KG1 (cell line): ENCODE data around the gene PPP1R36.
"Not testable (repeated sequence)": the region's sequence is repeated elsewhere in the genome, so short reads cannot be mapped to it uniquely, and the experiment has no call there.

ENCODE experiments used
- DNase-seq: peaks from one replicate; lab custom pipeline; 2025; lab: John Stamatoyannopoulos, UW

The PPP1R36 gene

GRCh38 chr14:64549791-64550620 lies at the start of gene PPP1R36:
Gene PPP1R36, plus strand, starts transcription at chr14:64549961. Its CDS starts 37 bp downstream, at chr14:64549998.
- DNase-seq: no peak

- no peak for DNase-seq
Observed at GRCh38 chr14:64500088-64500487, 49.7 kb upstream of the PPP1R36 start.

GRCh38 chr14:64501411-64502171 lies 48.2 kb upstream of the PPP1R36 start:
- no peak for DNase-seq

- no peak for DNase-seq
Observed at GRCh38 chr14:64502456-64502855, 47.3 kb upstream of the PPP1R36 start.

- peak; percentile 16 for DNase-seq
Observed at GRCh38 chr14:64502887-64503433, 46.8 kb upstream of the PPP1R36 start.

- DNase-seq: peak; percentile 83
Observed at GRCh38 chr14:64503434-64504309, 46.1 kb upstream of the PPP1R36 start, which contains the start of gene ZBTB25. Gene ZBTB25, minus strand, starts transcription at chr14:64503838. Its CDS starts 13,305 bp downstream, at chr14:64490533.

GRCh38 chr14:64504310-64504896 lies 45.4 kb upstream of the PPP1R36 start, which contains the start of gene ZBTB1:
Gene ZBTB1, plus strand, starts transcription at chr14:64504770. Its CDS starts 16,735 bp downstream, at chr14:64521505.
- DNase-seq: peak; percentile 75

GRCh38 chr14:64504897-64505794 lies 44.6 kb upstream of the PPP1R36 start:
- DNase-seq: peak; percentile 57

GRCh38 chr14:64506721-64507120 lies 43.0 kb upstream of the PPP1R36 start:
- DNase-seq: no peak

- DNase-seq: no peak
Observed at GRCh38 chr14:64507376-64508156, 42.2 kb upstream of the PPP1R36 start.

- no peak for DNase-seq
Observed at GRCh38 chr14:64508215-64508776, 41.5 kb upstream of the PPP1R36 start.

GRCh38 chr14:64509036-64509435 lies 40.7 kb upstream of the PPP1R36 start:
- no peak for DNase-seq

- DNase-seq: peak; percentile 66
Observed at GRCh38 chr14:64510825-64511671, 38.7 kb upstream of the PPP1R36 start.

- DNase-seq: no peak
Observed at GRCh38 chr14:64513271-64513670, 36.5 kb upstream of the PPP1R36 start.

- no peak for DNase-seq
Observed at GRCh38 chr14:64515053-64515452, 34.7 kb upstream of the PPP1R36 start.

- DNase-seq: no peak
Observed at GRCh38 chr14:64516969-64517368, 32.8 kb upstream of the PPP1R36 start.

- not testable (repeated sequence) for DNase-seq
Observed at GRCh38 chr14:64517667-64518066, 32.1 kb upstream of the PPP1R36 start.

GRCh38 chr14:64518229-64518628 lies 31.5 kb upstream of the PPP1R36 start:
- DNase-seq: no peak
